ENCODE measurements around the gene PXMP4.

PXMP4 gene

DNA sequence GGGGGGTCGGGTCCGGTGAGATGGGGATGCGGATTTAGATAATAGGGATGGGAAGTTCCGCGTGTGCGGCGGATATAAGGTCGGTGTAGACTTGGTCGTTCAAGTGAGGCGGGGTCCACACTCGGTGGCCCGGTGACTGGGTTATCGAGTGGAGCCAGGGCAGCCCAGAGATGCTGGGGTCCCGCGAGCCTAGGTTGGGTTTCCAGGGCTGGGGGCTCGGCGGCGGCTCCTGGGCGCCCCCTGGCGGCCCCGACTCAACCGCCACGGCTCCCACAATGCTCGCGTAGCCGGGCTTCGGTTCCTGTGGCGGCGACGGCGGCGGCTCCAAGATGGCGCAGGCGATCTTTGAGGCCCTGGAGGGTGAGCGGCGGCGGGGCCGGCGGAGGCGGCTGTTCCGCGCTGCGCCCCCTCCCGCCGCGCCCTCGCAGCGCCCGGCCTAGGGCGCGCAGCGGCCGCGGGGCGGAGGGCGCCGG is 11.6 kb upstream of the PXMP4 start, which contains the start of gene ZNF341 (continued):
- TF ChIP-seq ZNF223 (tag by site-specific recombination; IDR thresholded peaks at IDR 0.05) = no peak
- TF ChIP-seq, protein P1, sequence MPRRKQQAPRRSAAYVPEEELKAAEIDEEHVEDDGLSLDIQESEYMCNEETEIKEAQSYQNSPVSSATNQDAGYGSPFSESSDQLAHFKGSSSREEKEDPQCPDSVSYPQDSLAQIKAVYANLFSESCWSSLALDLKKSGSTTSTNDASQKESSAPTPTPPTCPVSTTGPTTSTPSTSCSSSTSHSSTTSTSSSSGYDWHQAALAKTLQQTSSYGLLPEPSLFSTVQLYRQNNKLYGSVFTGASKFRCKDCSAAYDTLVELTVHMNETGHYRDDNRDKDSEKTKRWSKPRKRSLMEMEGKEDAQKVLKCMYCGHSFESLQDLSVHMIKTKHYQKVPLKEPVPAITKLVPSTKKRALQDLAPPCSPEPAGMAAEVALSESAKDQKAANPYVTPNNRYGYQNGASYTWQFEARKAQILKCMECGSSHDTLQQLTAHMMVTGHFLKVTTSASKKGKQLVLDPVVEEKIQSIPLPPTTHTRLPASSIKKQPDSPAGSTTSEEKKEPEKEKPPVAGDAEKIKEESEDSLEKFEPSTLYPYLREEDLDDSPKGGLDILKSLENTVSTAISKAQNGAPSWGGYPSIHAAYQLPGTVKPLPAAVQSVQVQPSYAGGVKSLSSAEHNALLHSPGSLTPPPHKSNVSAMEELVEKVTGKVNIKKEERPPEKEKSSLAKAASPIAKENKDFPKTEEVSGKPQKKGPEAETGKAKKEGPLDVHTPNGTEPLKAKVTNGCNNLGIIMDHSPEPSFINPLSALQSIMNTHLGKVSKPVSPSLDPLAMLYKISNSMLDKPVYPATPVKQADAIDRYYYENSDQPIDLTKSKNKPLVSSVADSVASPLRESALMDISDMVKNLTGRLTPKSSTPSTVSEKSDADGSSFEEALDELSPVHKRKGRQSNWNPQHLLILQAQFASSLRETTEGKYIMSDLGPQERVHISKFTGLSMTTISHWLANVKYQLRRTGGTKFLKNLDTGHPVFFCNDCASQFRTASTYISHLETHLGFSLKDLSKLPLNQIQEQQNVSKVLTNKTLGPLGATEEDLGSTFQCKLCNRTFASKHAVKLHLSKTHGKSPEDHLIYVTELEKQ (tag by site-specific recombination; IDR thresholded peaks at IDR 0.05; ENCODE audit: borderline replicate concordance) = no peak
- no peak for TF ChIP-seq ZNF664 (tag by site-specific recombination; IDR thresholded peaks at IDR 0.05)
- TF ChIP-seq ZBTB8A (tag by site-specific recombination; IDR thresholded peaks at IDR 0.05) = peak; percentile 86
- TF ChIP-seq ZSCAN23 (tag by site-specific recombination; IDR thresholded peaks at IDR 0.05) = no peak
- TF ChIP-seq, protein P2, sequence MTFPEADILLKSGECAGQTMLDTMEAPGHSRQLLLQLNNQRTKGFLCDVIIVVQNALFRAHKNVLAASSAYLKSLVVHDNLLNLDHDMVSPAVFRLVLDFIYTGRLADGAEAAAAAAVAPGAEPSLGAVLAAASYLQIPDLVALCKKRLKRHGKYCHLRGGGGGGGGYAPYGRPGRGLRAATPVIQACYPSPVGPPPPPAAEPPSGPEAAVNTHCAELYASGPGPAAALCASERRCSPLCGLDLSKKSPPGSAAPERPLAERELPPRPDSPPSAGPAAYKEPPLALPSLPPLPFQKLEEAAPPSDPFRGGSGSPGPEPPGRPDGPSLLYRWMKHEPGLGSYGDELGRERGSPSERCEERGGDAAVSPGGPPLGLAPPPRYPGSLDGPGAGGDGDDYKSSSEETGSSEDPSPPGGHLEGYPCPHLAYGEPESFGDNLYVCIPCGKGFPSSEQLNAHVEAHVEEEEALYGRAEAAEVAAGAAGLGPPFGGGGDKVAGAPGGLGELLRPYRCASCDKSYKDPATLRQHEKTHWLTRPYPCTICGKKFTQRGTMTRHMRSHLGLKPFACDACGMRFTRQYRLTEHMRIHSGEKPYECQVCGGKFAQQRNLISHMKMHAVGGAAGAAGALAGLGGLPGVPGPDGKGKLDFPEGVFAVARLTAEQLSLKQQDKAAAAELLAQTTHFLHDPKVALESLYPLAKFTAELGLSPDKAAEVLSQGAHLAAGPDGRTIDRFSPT (tag by site-specific recombination; IDR thresholded peaks at IDR 0.05) = no peak
- no peak for TF ChIP-seq ZNF266 (tag by site-specific recombination; IDR thresholded peaks at IDR 0.05; ENCODE audit: low read depth)
- no peak for TF ChIP-seq ZNF571 (tag by site-specific recombination; IDR thresholded peaks at IDR 0.05)
- peak; percentile 90 for TF ChIP-seq ZNF76 (tag by site-specific recombination; IDR thresholded peaks at IDR 0.05; ENCODE audit: borderline replicate concordance, low read depth)
- TF ChIP-seq, protein P3, sequence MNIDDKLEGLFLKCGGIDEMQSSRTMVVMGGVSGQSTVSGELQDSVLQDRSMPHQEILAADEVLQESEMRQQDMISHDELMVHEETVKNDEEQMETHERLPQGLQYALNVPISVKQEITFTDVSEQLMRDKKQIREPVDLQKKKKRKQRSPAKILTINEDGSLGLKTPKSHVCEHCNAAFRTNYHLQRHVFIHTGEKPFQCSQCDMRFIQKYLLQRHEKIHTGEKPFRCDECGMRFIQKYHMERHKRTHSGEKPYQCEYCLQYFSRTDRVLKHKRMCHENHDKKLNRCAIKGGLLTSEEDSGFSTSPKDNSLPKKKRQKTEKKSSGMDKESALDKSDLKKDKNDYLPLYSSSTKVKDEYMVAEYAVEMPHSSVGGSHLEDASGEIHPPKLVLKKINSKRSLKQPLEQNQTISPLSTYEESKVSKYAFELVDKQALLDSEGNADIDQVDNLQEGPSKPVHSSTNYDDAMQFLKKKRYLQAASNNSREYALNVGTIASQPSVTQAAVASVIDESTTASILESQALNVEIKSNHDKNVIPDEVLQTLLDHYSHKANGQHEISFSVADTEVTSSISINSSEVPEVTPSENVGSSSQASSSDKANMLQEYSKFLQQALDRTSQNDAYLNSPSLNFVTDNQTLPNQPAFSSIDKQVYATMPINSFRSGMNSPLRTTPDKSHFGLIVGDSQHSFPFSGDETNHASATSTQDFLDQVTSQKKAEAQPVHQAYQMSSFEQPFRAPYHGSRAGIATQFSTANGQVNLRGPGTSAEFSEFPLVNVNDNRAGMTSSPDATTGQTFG (tag by site-specific recombination; IDR thresholded peaks at IDR 0.05; ENCODE audit: borderline replicate concordance) = no peak
- 0 out of 2 replicates have a peak, but pooled peaks have one; percentile 5 for TF ChIP-seq ZNF585B (tag by site-specific recombination; IDR thresholded peaks at IDR 0.05)
- peak; percentile 38; the same call in 1 of the 2 replicates for TF ChIP-seq ZXDB (tag by site-specific recombination; IDR thresholded peaks at IDR 0.05)
- no peak for TF ChIP-seq ZNF24 (tag by site-specific recombination; IDR thresholded peaks at IDR 0.05)
- no peak for TF ChIP-seq ZNF560 (tag by site-specific recombination; IDR thresholded peaks at IDR 0.05; ENCODE audit: borderline replicate concordance)
- no peak for TF ChIP-seq ZNF530 (tag by site-specific recombination; IDR thresholded peaks at IDR 0.05; ENCODE audit: low read depth)
- no peak for TF ChIP-seq SCRT1 (tag by site-specific recombination; IDR thresholded peaks at IDR 0.05; ENCODE audit: borderline replicate concordance)
- TF ChIP-seq, protein P4, sequence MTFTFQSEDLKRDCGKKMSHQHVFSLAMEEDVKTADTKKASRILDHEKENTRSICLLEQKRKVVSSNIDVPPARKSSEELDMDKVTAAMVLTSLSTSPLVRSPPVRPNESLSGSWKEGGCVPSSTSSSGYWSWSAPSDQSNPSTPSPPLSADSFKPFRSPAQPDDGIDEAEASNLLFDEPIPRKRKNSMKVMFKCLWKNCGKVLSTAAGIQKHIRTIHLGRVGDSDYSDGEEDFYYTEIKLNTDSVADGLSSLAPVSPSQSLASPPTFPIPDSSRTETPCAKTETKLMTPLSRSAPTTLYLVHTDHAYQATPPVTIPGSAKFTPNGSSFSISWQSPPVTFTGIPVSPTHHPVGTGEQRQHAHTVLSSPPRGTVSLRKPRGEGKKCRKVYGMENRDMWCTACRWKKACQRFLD (tag by site-specific recombination; IDR thresholded peaks at IDR 0.05) = no peak
- TF ChIP-seq, protein P5, sequence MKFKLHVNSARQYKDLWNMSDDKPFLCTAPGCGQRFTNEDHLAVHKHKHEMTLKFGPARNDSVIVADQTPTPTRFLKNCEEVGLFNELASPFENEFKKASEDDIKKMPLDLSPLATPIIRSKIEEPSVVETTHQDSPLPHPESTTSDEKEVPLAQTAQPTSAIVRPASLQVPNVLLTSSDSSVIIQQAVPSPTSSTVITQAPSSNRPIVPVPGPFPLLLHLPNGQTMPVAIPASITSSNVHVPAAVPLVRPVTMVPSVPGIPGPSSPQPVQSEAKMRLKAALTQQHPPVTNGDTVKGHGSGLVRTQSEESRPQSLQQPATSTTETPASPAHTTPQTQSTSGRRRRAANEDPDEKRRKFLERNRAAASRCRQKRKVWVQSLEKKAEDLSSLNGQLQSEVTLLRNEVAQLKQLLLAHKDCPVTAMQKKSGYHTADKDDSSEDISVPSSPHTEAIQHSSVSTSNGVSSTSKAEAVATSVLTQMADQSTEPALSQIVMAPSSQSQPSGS (tag by site-specific recombination; IDR thresholded peaks at IDR 0.05; ENCODE audit: low read depth) = no peak
- TF ChIP-seq ZNF514 (tag by site-specific recombination; IDR thresholded peaks at IDR 0.05) = no peak
- TF ChIP-seq, protein P6, sequence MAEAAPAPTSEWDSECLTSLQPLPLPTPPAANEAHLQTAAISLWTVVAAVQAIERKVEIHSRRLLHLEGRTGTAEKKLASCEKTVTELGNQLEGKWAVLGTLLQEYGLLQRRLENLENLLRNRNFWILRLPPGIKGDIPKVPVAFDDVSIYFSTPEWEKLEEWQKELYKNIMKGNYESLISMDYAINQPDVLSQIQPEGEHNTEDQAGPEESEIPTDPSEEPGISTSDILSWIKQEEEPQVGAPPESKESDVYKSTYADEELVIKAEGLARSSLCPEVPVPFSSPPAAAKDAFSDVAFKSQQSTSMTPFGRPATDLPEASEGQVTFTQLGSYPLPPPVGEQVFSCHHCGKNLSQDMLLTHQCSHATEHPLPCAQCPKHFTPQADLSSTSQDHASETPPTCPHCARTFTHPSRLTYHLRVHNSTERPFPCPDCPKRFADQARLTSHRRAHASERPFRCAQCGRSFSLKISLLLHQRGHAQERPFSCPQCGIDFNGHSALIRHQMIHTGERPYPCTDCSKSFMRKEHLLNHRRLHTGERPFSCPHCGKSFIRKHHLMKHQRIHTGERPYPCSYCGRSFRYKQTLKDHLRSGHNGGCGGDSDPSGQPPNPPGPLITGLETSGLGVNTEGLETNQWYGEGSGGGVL (tag by site-specific recombination; IDR thresholded peaks at IDR 0.05) = no peak
- no peak; the same call in 1 of the 2 replicates for TF ChIP-seq ZBTB20 (tag by site-specific recombination; IDR thresholded peaks at IDR 0.05)
- TF ChIP-seq SALL2 (tag by site-specific recombination; IDR thresholded peaks at IDR 0.05; ENCODE audit: borderline replicate concordance) = no peak
- TF ChIP-seq ZNF555 (tag by site-specific recombination; conservative IDR thresholded peaks at IDR 0.05) = no peak
- no peak for TF ChIP-seq ZNF274 (IDR thresholded peaks at IDR 0.05; ENCODE audit: low read length)
- TF ChIP-seq ZNF274 (tag by site-specific recombination; IDR thresholded peaks at IDR 0.05; ENCODE audit: borderline replicate concordance) = no peak
- TF ChIP-seq ZNF433 (tag by site-specific recombination; IDR thresholded peaks at IDR 0.05; ENCODE audit: low read depth) = no peak
- no peak for TF ChIP-seq ZNF549 (tag by site-specific recombination; IDR thresholded peaks at IDR 0.05)
- TF ChIP-seq ZNF837 (tag by site-specific recombination; IDR thresholded peaks at IDR 0.05) = no peak

Data from HEK293 (cell line).